Renal pelvis (tissue), 4 donors: ENCODE data around the gene KRT73. TPM values are rescaled to one million over a fixed set of nuclear protein-coding genes. Genes with fewer than 3 reads are reported as not detected.

Experiments
- DNase-seq: peaks from one replicate; pipeline ENCODE4 v3.0.0-alpha.2; 2013
- polyA plus RNA-seq, 3 donors: library from polyadenylated mRNA; unstranded; fragments of 120-200 nt; gene quantifications; one replicate each; pipeline ENCODE4 v1.2.1, GENCODE V29; 2013; ENCODE audit not compliant: insufficient read length in 3 of 3

Gene KRT73
- polyA plus RNA-seq, 3 donors: not detected

- no peak for DNase-seq
These were observed 28.3 kb upstream of the KRT73 start for GRCh38 chr12:52646613-52647012.

GRCh38 chr12:52645982-52646381, 27.6 kb upstream of the KRT73 start:
- no peak for DNase-seq

- no peak for DNase-seq
These were observed 26.9 kb upstream of the KRT73 start for GRCh38 chr12:52645120-52645761.

GRCh38 chr12:52644078-52644415, 25.7 kb upstream of the KRT73 start:
- DNase-seq: no peak

GRCh38 chr12:52643233-52644077, 25.1 kb upstream of the KRT73 start:
- no peak for DNase-seq

GRCh38 chr12:52641468-52641867, 23.1 kb upstream of the KRT73 start:
- DNase-seq: no peak

- no peak for DNase-seq
These were observed 18.9 kb upstream of the KRT73 start for GRCh38 chr12:52637299-52637698.

GRCh38 chr12:52636592-52637258, 18.4 kb upstream of the KRT73 start:
- no peak for DNase-seq

GRCh38 chr12:52636189-52636588, 17.8 kb upstream of the KRT73 start:
- DNase-seq: no peak

GRCh38 chr12:52634266-52635056, 16.1 kb upstream of the KRT73 start:
- no peak for DNase-seq

- DNase-seq: no peak
These were observed 15.0 kb upstream of the KRT73 start for GRCh38 chr12:52633383-52633782.

- no peak for DNase-seq
These were observed 14.3 kb upstream of the KRT73 start for GRCh38 chr12:52632656-52633055.

GRCh38 chr12:52631676-52632459, 13.5 kb upstream of the KRT73 start:
- DNase-seq: no peak

- no peak for DNase-seq
These were observed 12.9 kb upstream of the KRT73 start for GRCh38 chr12:52631264-52631663.

GRCh38 chr12:52630599-52631200, 12.3 kb upstream of the KRT73 start:
- no peak for DNase-seq

- DNase-seq: no peak
These were observed 11.7 kb upstream of the KRT73 start for GRCh38 chr12:52630008-52630500.

- DNase-seq: no peak
These were observed 11.1 kb upstream of the KRT73 start for GRCh38 chr12:52629281-52630007.

- DNase-seq: no peak
These were observed 10.5 kb upstream of the KRT73 start for GRCh38 chr12:52628841-52629240.

- DNase-seq: no peak
These were observed 9.8 kb upstream of the KRT73 start for GRCh38 chr12:52628111-52628507.
